SK-N-DZ (cell line): Measurements from ENCODE around the gene ADGRG7.

Experiments used
- DNase-seq: peaks from one replicate; pipeline ENCODE4 v3.0.0-alpha.2; 2015; ENCODE audit warnings: low spot score
- small RNA-seq, 2 experiments: library from RNA; depleted of rRNA; stranded (forward); fragments of <200 nt; gene quantifications; one replicate each; pipeline ENCODE3, GENCODE V24; 2014

Gene ADGRG7

DNA sequence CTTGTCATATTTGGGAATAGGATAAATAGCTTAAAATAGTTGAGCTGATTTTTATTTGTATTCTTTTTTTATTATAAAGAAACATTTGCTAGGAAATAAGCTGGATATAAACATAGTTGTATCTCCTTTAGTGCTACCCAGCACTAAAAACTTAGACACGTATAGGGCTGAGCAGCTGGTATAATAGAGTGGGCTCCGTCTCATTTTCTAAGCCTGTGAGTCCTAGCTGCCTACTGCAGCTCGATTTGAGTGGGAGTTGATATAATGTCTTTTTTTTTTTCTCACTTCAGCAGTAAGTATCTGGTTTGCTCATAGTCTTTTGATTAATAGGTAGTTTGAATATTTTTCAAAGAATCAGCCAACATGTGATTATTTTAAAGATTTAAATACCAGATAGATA, 134.1 kb downstream of the ADGRG7 start:
- no peak for DNase-seq

DNA sequence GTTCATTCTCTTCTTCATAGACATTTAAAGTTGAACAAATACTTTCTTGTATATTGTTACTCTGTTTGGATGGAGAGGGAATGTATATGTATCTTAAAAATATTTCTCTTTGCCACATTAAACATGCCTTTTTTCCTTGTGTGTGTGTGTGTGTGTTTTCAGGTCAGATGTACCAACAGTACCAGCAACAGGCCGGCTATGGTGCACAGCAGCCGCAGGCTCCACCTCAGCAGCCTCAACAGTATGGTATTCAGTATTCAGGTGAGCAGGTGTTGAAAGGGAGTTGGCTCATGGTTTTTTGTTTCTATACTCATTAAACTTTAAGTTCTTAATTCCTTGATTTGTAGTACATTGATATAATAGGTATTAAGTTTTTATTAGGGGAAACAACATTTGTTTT, 135.3 kb downstream of the ADGRG7 start:
- DNase-seq = no peak

Small RNA genes lying within 50 kb of the gene (small RNA-seq; reads per million reads assigned to genes)
- 0 reads per million in 2 experiments for gene RF00322
